COLO668 (cell line): ENCODE measurements around the gene AP2B1.
A peak's percentile ranks its signal among the peaks of the same experiment; 100 is the strongest.
"Not testable (repeated sequence)": the region's sequence is repeated elsewhere in the genome, so short reads cannot be mapped to it uniquely, and the experiment has no call there.

Experiments used
- DNase-seq: peaks from one replicate; lab custom pipeline; 2025; ENCODE audit not compliant: unreplicated experiment; lab: John Stamatoyannopoulos, UW

The AP2B1 gene

GRCh38 chr17:35575759-35576158, 11.4 kb upstream of the AP2B1 start:
- no peak for DNase-seq

GRCh38 chr17:35577830-35578196, 9.3 kb upstream of the AP2B1 start:
- no peak for DNase-seq

GRCh38 chr17:35578197-35578928, 8.8 kb upstream of the AP2B1 start, which contains the start of gene PEX12:
Gene PEX12, minus strand, starts transcription at chr17:35578571. Its CDS starts 550 bp downstream, at chr17:35578021.
- DNase-seq = peak; percentile 82

- no peak for DNase-seq
These were observed 8.1 kb upstream of the AP2B1 start for GRCh38 chr17:35578929-35579432.

GRCh38 chr17:35584061-35584460, 3.1 kb upstream of the AP2B1 start:
- DNase-seq = no peak

- DNase-seq = no peak
These were observed 501 bp upstream of the AP2B1 start for GRCh38 chr17:35586569-35587073.

GRCh38 chr17:35588196-35588920, 1.2 kb downstream of the AP2B1 start:
- no peak for DNase-seq

- no peak for DNase-seq
These were observed 8.9 kb downstream of the AP2B1 start for GRCh38 chr17:35596072-35596471.

GRCh38 chr17:35596530-35597233, 9.6 kb downstream of the AP2B1 start:
- DNase-seq = no peak

- DNase-seq = no peak
These were observed 10.5 kb downstream of the AP2B1 start for GRCh38 chr17:35597604-35598003.

GRCh38 chr17:35603674-35604073, 16.6 kb downstream of the AP2B1 start:
- DNase-seq = no peak

GRCh38 chr17:35605678-35606077, 18.6 kb downstream of the AP2B1 start:
- DNase-seq = no peak

- DNase-seq = no peak
These were observed 20.2 kb downstream of the AP2B1 start for GRCh38 chr17:35607239-35607847.

GRCh38 chr17:35609831-35610230, 22.7 kb downstream of the AP2B1 start:
- DNase-seq = no peak

GRCh38 chr17:35610746-35611145, 23.6 kb downstream of the AP2B1 start:
- not testable (repeated sequence) for DNase-seq

- DNase-seq = peak; percentile 6
These were observed 25.9 kb downstream of the AP2B1 start for GRCh38 chr17:35612924-35613521.

GRCh38 chr17:35614810-35615209, 27.7 kb downstream of the AP2B1 start:
- no peak for DNase-seq

- no peak for DNase-seq
These were observed 29.4 kb downstream of the AP2B1 start for GRCh38 chr17:35616536-35616935.

GRCh38 chr17:35617505-35617904, 30.4 kb downstream of the AP2B1 start:
- DNase-seq = no peak

GRCh38 chr17:35618628-35619027, 31.5 kb downstream of the AP2B1 start:
- DNase-seq = no peak

GRCh38 chr17:35621768-35622167, 34.6 kb downstream of the AP2B1 start:
- DNase-seq = no peak
